Activated naive CD8-positive, alpha-beta T cell (primary cell): ENCODE results near the gene STXBP5L.
"Not testable (repeated sequence)": the region's sequence is repeated elsewhere in the genome, so short reads cannot be mapped to it uniquely, and the experiment has no call there.

Source experiments
- H3K27ac Mint-ChIP-seq: one replicate; pipeline ENCODE4 v1.8.0; 2021; ENCODE audit warnings: mixed read lengths
- H3K27me3 Mint-ChIP-seq: one replicate; pipeline ENCODE4 v1.8.0; 2021; ENCODE audit warnings: mixed read lengths
- H3K36me3 Mint-ChIP-seq: one replicate; pipeline ENCODE4 v1.8.0; 2021; ENCODE audit warnings: mixed read lengths
- H3K4me1 Mint-ChIP-seq: one replicate; pipeline ENCODE4 v1.8.0; 2021; ENCODE audit warnings: low read depth, mixed read lengths
- H3K4me3 Mint-ChIP-seq: one replicate; pipeline ENCODE4 v1.8.0; 2021; ENCODE audit warnings: mild to moderate bottlenecking, mixed read lengths
- H3K9me3 Mint-ChIP-seq: one replicate; pipeline ENCODE4 v1.8.0; 2021; ENCODE audit warnings: low read depth, mixed read lengths

The STXBP5L gene

GRCh38 chr3:121111914-121112612, 204.1 kb downstream of the STXBP5L start:
- H3K27ac Mint-ChIP-seq, result no peak overlapping the region
- no peaks in the 10 kb centered on the region for H3K27me3 Mint-ChIP-seq
- no peaks in the 10 kb centered on the region for H3K4me1 Mint-ChIP-seq
- peaks cover 10% of the 10 kb centered on the region for H3K9me3 Mint-ChIP-seq
- no peak overlapping the region for H3K4me3 Mint-ChIP-seq
- no peaks in the 10 kb centered on the region for H3K36me3 Mint-ChIP-seq

- Mint-ChIP-seq H3K27me3 (no peaks in the 10 kb centered on the region), H3K36me3 (no peaks in the 10 kb centered on the region), H3K4me1 (no peaks in the 10 kb centered on the region), H3K9me3 (peaks cover 5% of the 10 kb centered on the region), H3K27ac (no peak overlapping the region), H3K4me3 (no peak overlapping the region)
Observed at GRCh38 chr3:121126033-121126706, 218.2 kb downstream of the STXBP5L start.

GRCh38 chr3:121126707-121127035, 218.7 kb downstream of the STXBP5L start:
- Mint-ChIP-seq H3K36me3 (no peaks in the 10 kb centered on the region), H3K4me1 (no peaks in the 10 kb centered on the region), H3K9me3 (peaks cover 5% of the 10 kb centered on the region), H3K27ac (no peak overlapping the region), H3K4me3 (no peak overlapping the region), H3K27me3 (no peaks in the 10 kb centered on the region)

- no peaks in the 10 kb centered on the region for H3K4me1 Mint-ChIP-seq
- H3K4me3 Mint-ChIP-seq, result no peak overlapping the region
- no peak overlapping the region for H3K27ac Mint-ChIP-seq
- H3K27me3 Mint-ChIP-seq, result no peaks in the 10 kb centered on the region
- H3K9me3 Mint-ChIP-seq, result peaks cover 4% of the 10 kb centered on the region
- H3K36me3 Mint-ChIP-seq, result no peaks in the 10 kb centered on the region
Observed at GRCh38 chr3:121152573-121152972, 244.6 kb downstream of the STXBP5L start.

DNA sequence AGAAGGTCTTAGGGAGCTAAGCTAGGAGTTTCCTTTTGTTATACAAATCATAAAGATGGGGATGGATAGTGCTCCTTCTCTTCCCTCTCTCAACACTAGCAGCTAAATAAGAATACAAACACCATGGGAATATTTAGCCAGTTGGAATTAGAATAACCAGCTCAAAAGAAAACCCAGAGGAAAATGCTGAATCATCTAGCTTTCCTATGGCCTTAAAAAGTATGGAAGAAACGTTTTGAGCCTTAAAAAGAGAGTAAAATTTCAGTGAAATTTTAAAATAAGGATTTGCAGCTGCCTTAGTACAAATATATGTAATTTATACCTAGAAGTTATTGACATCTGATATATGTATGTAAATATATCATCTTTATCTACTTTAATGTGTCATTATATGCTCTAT, 245.8 kb downstream of the STXBP5L start:
- Mint-ChIP-seq H3K4me1 (no peaks in the 10 kb centered on the region), H3K27ac (no peak overlapping the region), H3K9me3 (peaks cover 4% of the 10 kb centered on the region), H3K36me3 (no peaks in the 10 kb centered on the region), H3K4me3 (no peak overlapping the region), H3K27me3 (no peaks in the 10 kb centered on the region)

GRCh38 chr3:121155028-121155427, 247.0 kb downstream of the STXBP5L start:
- H3K9me3 Mint-ChIP-seq, result peaks cover 4% of the 10 kb centered on the region
- H3K36me3 Mint-ChIP-seq, result no peaks in the 10 kb centered on the region
- H3K27ac Mint-ChIP-seq, result no peak overlapping the region
- no peak overlapping the region for H3K4me3 Mint-ChIP-seq
- no peaks in the 10 kb centered on the region for H3K4me1 Mint-ChIP-seq
- no peaks in the 10 kb centered on the region for H3K27me3 Mint-ChIP-seq

DNA sequence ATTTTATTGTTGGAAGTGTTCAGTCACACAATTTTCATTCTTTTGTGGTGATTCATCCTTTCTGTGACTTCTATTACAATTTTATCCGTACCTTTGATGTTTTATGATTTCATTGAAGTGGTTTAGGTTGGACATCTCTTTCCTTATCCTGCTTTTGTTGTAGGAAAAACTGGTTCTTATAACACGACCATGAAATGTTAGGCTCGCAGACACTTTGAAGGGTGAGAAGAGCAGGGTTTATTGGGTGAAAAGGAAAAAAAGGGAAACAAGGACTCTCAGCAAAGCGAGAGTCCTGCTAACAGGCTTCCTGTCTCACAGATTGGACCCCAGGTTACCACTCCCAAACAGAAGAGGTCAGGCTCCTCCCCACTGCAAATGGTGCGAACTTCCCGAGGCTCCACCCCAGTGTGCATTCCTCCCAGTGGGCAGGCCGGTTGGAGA, 257.4 kb downstream of the STXBP5L start:
- H3K27ac Mint-ChIP-seq, result no peak overlapping the region
- H3K27me3 Mint-ChIP-seq, result no peaks in the 10 kb centered on the region
- no peaks in the 10 kb centered on the region for H3K4me1 Mint-ChIP-seq
- no peaks in the 10 kb centered on the region for H3K36me3 Mint-ChIP-seq
- H3K4me3 Mint-ChIP-seq, result no peak overlapping the region
- H3K9me3 Mint-ChIP-seq, result no peaks in the 10 kb centered on the region

GRCh38 chr3:121167374-121168139, 259.6 kb downstream of the STXBP5L start:
- no peak overlapping the region for H3K27ac Mint-ChIP-seq
- H3K9me3 Mint-ChIP-seq, result no peaks in the 10 kb centered on the region
- H3K27me3 Mint-ChIP-seq, result no peaks in the 10 kb centered on the region
- no peaks in the 10 kb centered on the region for H3K36me3 Mint-ChIP-seq
- no peak overlapping the region for H3K4me3 Mint-ChIP-seq
- H3K4me1 Mint-ChIP-seq, result no peaks in the 10 kb centered on the region

- Mint-ChIP-seq H3K36me3 (no peaks in the 10 kb centered on the region), H3K27ac (no peak overlapping the region), H3K27me3 (no peaks in the 10 kb centered on the region), H3K9me3 (peaks cover 25% of the 10 kb centered on the region), H3K4me1 (no peaks in the 10 kb centered on the region), H3K4me3 (no peak overlapping the region)
Observed at GRCh38 chr3:121175083-121175482, 267.1 kb downstream of the STXBP5L start.

- not testable (repeated sequence) for H3K4me3 Mint-ChIP-seq, H3K9me3 Mint-ChIP-seq, H3K27me3 Mint-ChIP-seq, H3K27ac Mint-ChIP-seq, H3K36me3 Mint-ChIP-seq, H3K4me1 Mint-ChIP-seq
Observed at GRCh38 chr3:121190626-121191025, 282.6 kb downstream of the STXBP5L start.

DNA sequence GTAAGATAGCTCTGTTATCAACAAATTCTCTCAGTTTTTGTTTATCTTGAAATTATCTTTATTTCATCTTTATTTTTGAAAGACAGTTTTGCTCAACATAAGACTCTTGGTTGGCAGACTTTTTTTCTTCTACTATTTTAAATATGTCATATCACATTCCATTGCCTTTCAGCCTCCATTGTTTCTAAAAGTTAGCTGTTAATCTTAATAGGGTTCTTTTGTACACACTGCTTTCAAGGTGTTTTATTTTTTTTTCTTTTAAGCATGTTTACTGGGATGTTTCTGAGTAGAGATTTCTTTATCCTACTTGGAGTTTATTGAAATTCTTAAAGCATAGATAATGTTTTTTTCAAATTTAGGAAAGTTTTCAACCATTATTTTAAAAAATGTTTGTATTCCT, 294.6 kb downstream of the STXBP5L start:
- Mint-ChIP-seq H3K9me3 (no peaks in the 10 kb centered on the region), H3K4me1 (no peaks in the 10 kb centered on the region), H3K27me3 (no peaks in the 10 kb centered on the region), H3K4me3 (no peak overlapping the region), H3K36me3 (no peaks in the 10 kb centered on the region), H3K27ac (no peak overlapping the region)

DNA sequence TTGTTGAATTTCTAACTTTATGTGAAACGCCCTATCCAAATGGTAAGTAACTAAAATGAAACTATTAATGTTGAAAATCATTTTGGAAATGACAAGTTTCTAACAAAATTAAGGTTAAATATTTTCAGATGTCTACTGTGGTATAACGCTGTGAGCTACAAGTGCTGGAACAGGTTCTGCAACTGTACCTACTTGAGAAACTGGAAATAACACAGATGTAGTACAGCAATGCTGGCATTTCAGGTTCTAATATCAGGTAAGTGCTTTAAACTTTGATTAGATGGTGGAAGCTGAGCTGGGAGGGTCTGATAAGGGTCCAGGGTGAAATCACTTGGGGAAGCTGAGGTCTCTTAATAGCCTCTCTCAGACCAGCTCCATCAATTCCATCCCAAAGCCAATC, 315.1 kb downstream of the STXBP5L start:
- no peaks in the 10 kb centered on the region for H3K9me3 Mint-ChIP-seq
- H3K36me3 Mint-ChIP-seq, result no peaks in the 10 kb centered on the region
- H3K27ac Mint-ChIP-seq, result no peak overlapping the region
- H3K4me1 Mint-ChIP-seq, result no peaks in the 10 kb centered on the region
- no peaks in the 10 kb centered on the region for H3K27me3 Mint-ChIP-seq
- no peak overlapping the region for H3K4me3 Mint-ChIP-seq

DNA sequence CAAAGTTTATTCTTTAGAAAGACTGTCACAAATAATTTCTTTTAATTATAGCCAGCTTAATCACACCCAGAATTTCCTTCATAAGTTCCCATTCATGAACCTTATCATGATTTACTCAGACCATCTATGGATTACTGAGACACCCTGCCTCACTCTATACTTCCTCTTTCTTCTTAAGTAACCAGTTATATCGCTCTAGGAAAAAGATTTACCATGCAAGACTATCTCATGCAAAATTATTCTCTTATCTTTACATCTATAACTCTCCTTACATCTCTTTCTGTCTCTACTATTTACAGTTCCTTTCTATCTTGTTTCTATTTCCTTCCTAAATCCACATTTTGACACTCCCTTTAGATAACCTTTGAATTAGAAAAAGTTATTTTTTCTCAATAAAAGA, 321.0 kb downstream of the STXBP5L start:
- Mint-ChIP-seq H3K9me3 (no peaks in the 10 kb centered on the region), H3K27me3 (no peaks in the 10 kb centered on the region), H3K36me3 (no peaks in the 10 kb centered on the region), H3K4me3 (no peak overlapping the region), H3K27ac (no peak overlapping the region), H3K4me1 (no peaks in the 10 kb centered on the region)

DNA sequence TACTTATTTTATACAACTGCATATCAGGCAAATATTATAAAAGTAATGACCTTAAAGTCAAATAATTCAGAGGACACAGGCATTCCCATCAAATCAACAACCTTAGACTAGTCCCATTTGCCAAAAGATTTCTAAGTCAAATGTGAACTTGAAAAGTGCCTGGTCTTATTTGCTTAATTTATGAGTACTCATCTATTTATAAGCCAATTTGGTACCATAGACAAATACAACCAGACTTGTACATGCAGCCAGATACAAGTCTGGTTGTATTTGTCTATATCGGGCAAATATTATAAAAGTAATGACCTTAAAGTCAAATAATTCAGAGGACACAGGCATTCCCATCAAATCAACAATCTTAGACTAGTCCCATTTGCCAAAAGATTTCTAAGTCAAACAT, 322.2 kb downstream of the STXBP5L start:
- H3K36me3 Mint-ChIP-seq, H3K9me3 Mint-ChIP-seq, H3K4me1 Mint-ChIP-seq, H3K27ac Mint-ChIP-seq, H3K27me3 Mint-ChIP-seq, H3K4me3 Mint-ChIP-seq: not testable (repeated sequence)

- H3K9me3 Mint-ChIP-seq, result no peaks in the 10 kb centered on the region
Observed at GRCh38 chr3:121231872-121232271, 323.9 kb downstream of the STXBP5L start.

More at GRCh38 chr3:121231872-121232271, 323.9 kb downstream of the STXBP5L start:
- no peaks in the 10 kb centered on the region for H3K36me3 Mint-ChIP-seq
- no peak overlapping the region for H3K4me3 Mint-ChIP-seq
- H3K4me1 Mint-ChIP-seq, result no peaks in the 10 kb centered on the region
- H3K27ac Mint-ChIP-seq, result no peak overlapping the region
- H3K27me3 Mint-ChIP-seq, result no peaks in the 10 kb centered on the region
